ENCODE data around the gene ERBB3.

Gene ERBB3

GRCh38 chr12:56137853-56138571 lies 58.0 kb downstream of the ERBB3 start:
- DNase-seq (ENCODE audit: low read depth), result no peak

GRCh38 chr12:56141946-56142784 lies 62.2 kb downstream of the ERBB3 start:
- no peak for DNase-seq (ENCODE audit: low read depth)

- DNase-seq (ENCODE audit: low read depth), result no peak
Measured at GRCh38 chr12:56143217-56143616, 63.3 kb downstream of the ERBB3 start.

- no peak for DNase-seq (ENCODE audit: low read depth)
Measured at GRCh38 chr12:56143870-56144269, 63.9 kb downstream of the ERBB3 start.

GRCh38 chr12:56145217-56145616 lies 65.3 kb downstream of the ERBB3 start:
- DNase-seq (ENCODE audit: low read depth), result no peak

- no peak for DNase-seq (ENCODE audit: low read depth)
Measured at GRCh38 chr12:56146492-56147460, 66.8 kb downstream of the ERBB3 start.

- no peak for DNase-seq (ENCODE audit: low read depth)
Measured at GRCh38 chr12:56150563-56150962, 70.6 kb downstream of the ERBB3 start.

GRCh38 chr12:56151672-56152131 lies 71.7 kb downstream of the ERBB3 start:
- peak; percentile 59 for DNase-seq (ENCODE audit: low read depth)

- peak; percentile 92 for DNase-seq (ENCODE audit: low read depth)
Measured at GRCh38 chr12:56152132-56152755, 72.3 kb downstream of the ERBB3 start, which contains the start of gene MYL6B. TSS of gene MYL6B (plus strand) at chr12:56152587. CDS start at chr12:56153919, 1,332 bp downstream.

Data from activated T-helper 9 cell treated with anti-CD3 and anti-CD28 coated beads, Interleukin-2, amount 50 U/mL, for 16 hours (primary cell).